ENCODE measurements around the gene GLYATL2.

DNA sequence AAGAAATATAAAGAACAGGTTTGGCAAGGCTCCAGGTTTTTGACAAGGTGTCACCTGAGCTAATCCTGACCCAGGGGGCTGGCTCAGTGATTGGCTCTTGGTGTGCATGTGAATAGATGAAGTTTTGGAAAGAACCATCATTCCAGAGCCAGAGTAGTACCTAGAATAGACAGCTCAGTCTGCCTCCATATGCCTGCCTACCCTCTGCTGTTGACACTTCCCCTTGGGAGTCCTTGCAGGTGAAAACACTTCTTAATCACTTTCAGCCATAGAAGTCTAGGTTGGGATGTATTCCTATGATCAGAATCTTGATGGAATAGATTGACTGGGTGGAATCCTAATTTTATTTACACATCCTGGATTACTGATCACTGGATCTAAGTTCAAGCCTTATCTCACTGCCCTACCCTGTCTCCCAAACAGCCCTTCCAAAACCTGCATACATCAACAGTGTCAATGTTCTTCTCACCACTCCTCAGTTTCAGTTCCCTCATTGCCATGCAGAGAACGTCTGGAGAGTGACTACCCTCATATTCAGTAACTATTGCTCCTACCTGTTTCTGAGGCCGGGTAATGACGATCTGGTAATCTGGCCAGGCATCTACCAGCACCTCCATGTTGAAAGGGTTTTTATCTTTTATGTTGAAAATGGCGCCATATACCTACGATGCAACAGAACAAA lies 6.7 kb downstream of the GLYATL2 start:
- TF ChIP-seq, protein P1, sequence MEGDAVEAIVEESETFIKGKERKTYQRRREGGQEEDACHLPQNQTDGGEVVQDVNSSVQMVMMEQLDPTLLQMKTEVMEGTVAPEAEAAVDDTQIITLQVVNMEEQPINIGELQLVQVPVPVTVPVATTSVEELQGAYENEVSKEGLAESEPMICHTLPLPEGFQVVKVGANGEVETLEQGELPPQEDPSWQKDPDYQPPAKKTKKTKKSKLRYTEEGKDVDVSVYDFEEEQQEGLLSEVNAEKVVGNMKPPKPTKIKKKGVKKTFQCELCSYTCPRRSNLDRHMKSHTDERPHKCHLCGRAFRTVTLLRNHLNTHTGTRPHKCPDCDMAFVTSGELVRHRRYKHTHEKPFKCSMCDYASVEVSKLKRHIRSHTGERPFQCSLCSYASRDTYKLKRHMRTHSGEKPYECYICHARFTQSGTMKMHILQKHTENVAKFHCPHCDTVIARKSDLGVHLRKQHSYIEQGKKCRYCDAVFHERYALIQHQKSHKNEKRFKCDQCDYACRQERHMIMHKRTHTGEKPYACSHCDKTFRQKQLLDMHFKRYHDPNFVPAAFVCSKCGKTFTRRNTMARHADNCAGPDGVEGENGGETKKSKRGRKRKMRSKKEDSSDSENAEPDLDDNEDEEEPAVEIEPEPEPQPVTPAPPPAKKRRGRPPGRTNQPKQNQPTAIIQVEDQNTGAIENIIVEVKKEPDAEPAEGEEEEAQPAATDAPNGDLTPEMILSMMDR (IDR thresholded peaks at IDR 0.05), result no peak
- TF ChIP-seq, protein P2, sequence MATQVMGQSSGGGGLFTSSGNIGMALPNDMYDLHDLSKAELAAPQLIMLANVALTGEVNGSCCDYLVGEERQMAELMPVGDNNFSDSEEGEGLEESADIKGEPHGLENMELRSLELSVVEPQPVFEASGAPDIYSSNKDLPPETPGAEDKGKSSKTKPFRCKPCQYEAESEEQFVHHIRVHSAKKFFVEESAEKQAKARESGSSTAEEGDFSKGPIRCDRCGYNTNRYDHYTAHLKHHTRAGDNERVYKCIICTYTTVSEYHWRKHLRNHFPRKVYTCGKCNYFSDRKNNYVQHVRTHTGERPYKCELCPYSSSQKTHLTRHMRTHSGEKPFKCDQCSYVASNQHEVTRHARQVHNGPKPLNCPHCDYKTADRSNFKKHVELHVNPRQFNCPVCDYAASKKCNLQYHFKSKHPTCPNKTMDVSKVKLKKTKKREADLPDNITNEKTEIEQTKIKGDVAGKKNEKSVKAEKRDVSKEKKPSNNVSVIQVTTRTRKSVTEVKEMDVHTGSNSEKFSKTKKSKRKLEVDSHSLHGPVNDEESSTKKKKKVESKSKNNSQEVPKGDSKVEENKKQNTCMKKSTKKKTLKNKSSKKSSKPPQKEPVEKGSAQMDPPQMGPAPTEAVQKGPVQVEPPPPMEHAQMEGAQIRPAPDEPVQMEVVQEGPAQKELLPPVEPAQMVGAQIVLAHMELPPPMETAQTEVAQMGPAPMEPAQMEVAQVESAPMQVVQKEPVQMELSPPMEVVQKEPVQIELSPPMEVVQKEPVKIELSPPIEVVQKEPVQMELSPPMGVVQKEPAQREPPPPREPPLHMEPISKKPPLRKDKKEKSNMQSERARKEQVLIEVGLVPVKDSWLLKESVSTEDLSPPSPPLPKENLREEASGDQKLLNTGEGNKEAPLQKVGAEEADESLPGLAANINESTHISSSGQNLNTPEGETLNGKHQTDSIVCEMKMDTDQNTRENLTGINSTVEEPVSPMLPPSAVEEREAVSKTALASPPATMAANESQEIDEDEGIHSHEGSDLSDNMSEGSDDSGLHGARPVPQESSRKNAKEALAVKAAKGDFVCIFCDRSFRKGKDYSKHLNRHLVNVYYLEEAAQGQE (IDR thresholded peaks at IDR 0.05; ENCODE audit: insufficient read depth in 1 of 2, low read depth in 2 of 2, low read length in 1 of 2), result no peak
